WERI-Rb-1 (cell line): Measurements from ENCODE around the gene MAN1B1.

Source experiments
- DNase-seq: peaks from one replicate; pipeline ENCODE4 v3.0.0-alpha.2; 2020
- H3K27ac ChIP-seq: fragments of 250-450 bp; sonication (Bioruptor Pico); 2 replicates; pipeline ENCODE4 v1.5.1; 2020; ENCODE audit warnings: mild to moderate bottlenecking, moderate library complexity
- H3K27me3 ChIP-seq: fragments of 250-450 bp; sonication (Bioruptor Pico); 2 replicates; pipeline ENCODE4 v1.5.1; 2021; ENCODE audit warnings: mild to moderate bottlenecking, low read depth, moderate library complexity; ENCODE audit not compliant: insufficient read depth, severe bottlenecking
- H3K36me3 ChIP-seq: fragments of 250-450 bp; sonication (Bioruptor Pico); 2 replicates; pipeline ENCODE4 v1.5.1; 2020; ENCODE audit warnings: mild to moderate bottlenecking, moderate library complexity
- H3K4me3 ChIP-seq: 2 replicates; pipeline ENCODE4 v1.5.1; 2011; ENCODE audit warnings: low read depth, mild to moderate bottlenecking, control low read depth, low read length
- H3K9me3 ChIP-seq: fragments of 250-450 bp; sonication (Bioruptor Pico); 2 replicates; pipeline ENCODE4 v1.5.1; 2021; ENCODE audit warnings: mild to moderate bottlenecking, moderate library complexity; ENCODE audit not compliant: severe bottlenecking
- CTCF ChIP-seq: IDR thresholded peaks from 2 replicates; pipeline ENCODE4 v1.5.1; 2011; ENCODE audit warnings: low read depth, mild to moderate bottlenecking, control low read depth, inconsistent platforms, low read length

MAN1B1 gene

GRCh38 chr9:137067860-137068538 is 18.8 kb upstream of the MAN1B1 start:
- Histone ChIP-seq H3K27ac (peak overlapping the region; percentile 14; the same call in 1 of the 2 replicates), H3K9me3 (no peaks in the 10 kb centered on the region), H3K36me3 (peaks cover 42% of the 10 kb centered on the region), H3K4me3 (no peak overlapping the region), H3K27me3 (no peaks in the 10 kb centered on the region)
- TF ChIP-seq CTCF: peak; percentile 80
- peak; percentile 86 for DNase-seq

- DNase-seq: no peak
- no peaks in the 10 kb centered on the region for H3K9me3 ChIP-seq
- H3K27ac ChIP-seq: 0 out of 2 replicates have a peak overlapping the region, but pooled peaks have one; percentile 26
- no peaks in the 10 kb centered on the region for H3K27me3 ChIP-seq
- peaks cover 40% of the 10 kb centered on the region for H3K36me3 ChIP-seq
- H3K4me3 ChIP-seq: peak overlapping the region; percentile 62
- TF ChIP-seq CTCF: no peak
Measured at GRCh38 chr9:137068539-137069507, 18.0 kb upstream of the MAN1B1 start.

- Histone ChIP-seq H3K27me3 (no peaks in the 10 kb centered on the region), H3K9me3 (no peaks in the 10 kb centered on the region), H3K4me3 (peak overlapping the region; percentile 62), H3K36me3 (peaks cover 32% of the 10 kb centered on the region), H3K27ac (0 out of 2 replicates have a peak overlapping the region, but pooled peaks have one; percentile 26)
- no peak for TF ChIP-seq CTCF
- DNase-seq: no peak
Measured at GRCh38 chr9:137069508-137070091, 17.2 kb upstream of the MAN1B1 start.

GRCh38 chr9:137070201-137070905 is 16.4 kb upstream of the MAN1B1 start, which contains the start of gene SAPCD2:
TSS of gene SAPCD2 (minus strand) at chr9:137070557. CDS start at chr9:137070460, 97 bp downstream.
- Histone ChIP-seq H3K36me3 (peaks cover 25% of the 10 kb centered on the region), H3K27ac (peak within 1 kb of the TSS; percentile 92)
- peak; percentile 92 for DNase-seq

More at GRCh38 chr9:137070201-137070905, 16.4 kb upstream of the MAN1B1 start, which contains the start of gene SAPCD2:
- Histone ChIP-seq H3K27me3 (no peaks in the 10 kb centered on the region), H3K4me3 (peak within 1 kb of the TSS; percentile 62), H3K9me3 (no peaks in the 10 kb centered on the region)
- no peak for TF ChIP-seq CTCF
